ENCODE data around the gene GPRC5B. TPM values are rescaled to one million over a fixed set of nuclear protein-coding genes. Genes with fewer than 3 reads are reported as not detected.

Gene GPRC5B
- total and polyA plus RNA-seq, 4 donors, result 6.8 to 21.2 (median 9.5) TPM

DNA sequence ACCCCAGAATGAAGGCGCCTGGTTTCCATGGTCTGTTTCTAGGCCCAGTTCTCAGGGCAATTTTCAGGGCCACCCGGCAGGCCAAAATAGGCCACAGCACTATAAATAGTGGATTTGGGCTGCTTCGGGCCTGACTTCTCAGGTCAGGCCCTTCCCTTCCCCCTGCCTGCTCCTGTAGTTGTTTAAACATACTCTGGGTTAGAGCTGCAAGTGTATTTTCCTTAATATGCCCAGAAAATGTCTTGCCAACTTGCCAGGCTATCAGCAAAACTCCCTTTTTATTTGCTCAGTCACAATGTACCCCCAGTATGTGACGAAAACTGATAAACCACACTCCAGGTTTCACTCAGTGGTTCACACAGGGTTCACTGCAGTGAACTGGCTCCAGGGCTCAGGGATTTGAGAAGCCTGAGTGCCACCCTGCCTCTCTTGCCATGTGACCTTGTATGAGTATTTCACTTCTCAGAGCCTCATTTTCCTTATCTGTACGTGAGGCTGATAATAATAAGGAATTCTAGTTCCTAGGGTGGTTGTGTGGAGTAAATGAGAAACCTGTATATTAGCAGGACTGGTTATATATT lies 76.5 kb downstream of the GPRC5B start:
- DNase-seq, result peak; percentile 67 to 88 (median 81)
- TF ChIP-seq, protein P1, sequence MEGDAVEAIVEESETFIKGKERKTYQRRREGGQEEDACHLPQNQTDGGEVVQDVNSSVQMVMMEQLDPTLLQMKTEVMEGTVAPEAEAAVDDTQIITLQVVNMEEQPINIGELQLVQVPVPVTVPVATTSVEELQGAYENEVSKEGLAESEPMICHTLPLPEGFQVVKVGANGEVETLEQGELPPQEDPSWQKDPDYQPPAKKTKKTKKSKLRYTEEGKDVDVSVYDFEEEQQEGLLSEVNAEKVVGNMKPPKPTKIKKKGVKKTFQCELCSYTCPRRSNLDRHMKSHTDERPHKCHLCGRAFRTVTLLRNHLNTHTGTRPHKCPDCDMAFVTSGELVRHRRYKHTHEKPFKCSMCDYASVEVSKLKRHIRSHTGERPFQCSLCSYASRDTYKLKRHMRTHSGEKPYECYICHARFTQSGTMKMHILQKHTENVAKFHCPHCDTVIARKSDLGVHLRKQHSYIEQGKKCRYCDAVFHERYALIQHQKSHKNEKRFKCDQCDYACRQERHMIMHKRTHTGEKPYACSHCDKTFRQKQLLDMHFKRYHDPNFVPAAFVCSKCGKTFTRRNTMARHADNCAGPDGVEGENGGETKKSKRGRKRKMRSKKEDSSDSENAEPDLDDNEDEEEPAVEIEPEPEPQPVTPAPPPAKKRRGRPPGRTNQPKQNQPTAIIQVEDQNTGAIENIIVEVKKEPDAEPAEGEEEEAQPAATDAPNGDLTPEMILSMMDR (IDR thresholded peaks at IDR 0.05; ENCODE audit: control extremely low read depth, extremely low read depth), result no peak

More for the DNA sequence above, 76.5 kb downstream of the GPRC5B start:
- H3K4me1 ChIP-seq (ENCODE audit: control insufficient read depth in 5 of 5, insufficient read depth in 5 of 5, low read length in 5 of 5), result peaks cover 0 to 15% (median 4%) of the 10 kb centered on the region in 5 donors
- no peak overlapping the region for H3K9ac ChIP-seq (ENCODE audit: insufficient read depth in 1 of 2, low read length in 2 of 2)
- H3K4me3 ChIP-seq, result no peak overlapping the region
- ATAC-seq (ENCODE audit: insufficient read depth, low FRiP score), result no peak
- H3K27ac ChIP-seq (ENCODE audit: low read depth in 1 of 2, low read length in 1 of 2), result peak overlapping the region; percentile 37 to 61
- peaks cover 0 to 8% (median 2%) of the 10 kb centered on the region in 4 donors for H3K9me3 ChIP-seq (ENCODE audit: control insufficient read depth in 4 of 4, insufficient read depth in 3 of 4, low read length in 3 of 4)
- H3K27me3 ChIP-seq (ENCODE audit: control insufficient read depth in 3 of 3, insufficient read depth in 3 of 3, low read length in 2 of 3), result no peaks in the 10 kb centered on the region
- no peaks in the 10 kb centered on the region for H3K36me3 ChIP-seq (ENCODE audit: control insufficient read depth in 4 of 4, insufficient read depth in 4 of 4, low read length in 4 of 4)
- 56 to 74% methylated on average over 5 of the region's 5 CpGs for WGBS, 2 donors

Small RNAs within 50 kb of the gene (small RNA-seq; reads per million reads assigned to genes)
- gene LARP7P2 (ENCODE audit: low replicate concordance), result not detected

Other genes with a start within 250 kb of the GPRC5B start
- 10 to 100 TPM; 12.7 to 14.7 TPM for gene KNOP1, start 166.6 kb downstream of the GPRC5B start, total RNA-seq
- 10 to 100 TPM; 11.7 to 14.2 TPM for gene KNOP1, start 166.6 kb downstream of the GPRC5B start, polyA plus RNA-seq
- gene IQCK, start 166.6 kb downstream of the GPRC5B start, total RNA-seq, result 10 to 100 TPM; 26.6 to 27.0 TPM
- gene IQCK, start 166.6 kb downstream of the GPRC5B start, polyA plus RNA-seq, result 10 to 100 TPM; 12.7 to 14.1 TPM
- gene GPR139, start 189.0 kb upstream of the GPRC5B start, total RNA-seq, result not detected
- not detected for gene GPR139, start 189.0 kb upstream of the GPRC5B start, polyA plus RNA-seq

Measured in lung (tissue), 13 donors.